IPS DF 19.7 (cell line): ENCODE results near the gene PTPN23.
A peak's percentile ranks its signal among the peaks of the same experiment; 100 is the strongest.

Experiments
- DNase-seq: peaks from one replicate; pipeline ENCODE4 v3.0.0-alpha.2; 2013; ENCODE audit warnings: low read depth, low spot score

PTPN23 gene

GRCh38 chr3:47419083-47420043, 38.5 kb downstream of the PTPN23 start:
- no peak for DNase-seq

DNA sequence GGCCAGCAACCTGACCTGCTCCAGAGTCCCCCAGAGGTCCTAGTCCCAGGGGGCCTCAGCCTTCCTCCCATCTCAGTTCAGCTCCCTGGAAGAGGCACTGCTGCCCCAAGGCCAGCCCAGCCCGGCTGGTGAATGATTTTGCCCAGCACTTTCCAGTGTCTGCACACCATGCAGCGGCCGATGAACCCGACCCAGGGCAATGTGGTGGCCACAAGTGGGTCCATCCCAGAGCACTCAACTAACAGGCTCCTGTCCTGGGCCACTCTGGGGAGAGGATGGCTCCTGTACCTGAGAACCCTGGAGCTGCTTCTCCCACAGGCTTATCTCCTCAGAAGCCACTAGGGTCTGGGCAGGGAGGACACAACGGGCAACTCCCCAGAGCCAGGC, 39.2 kb downstream of the PTPN23 start:
- no peak for DNase-seq

DNA sequence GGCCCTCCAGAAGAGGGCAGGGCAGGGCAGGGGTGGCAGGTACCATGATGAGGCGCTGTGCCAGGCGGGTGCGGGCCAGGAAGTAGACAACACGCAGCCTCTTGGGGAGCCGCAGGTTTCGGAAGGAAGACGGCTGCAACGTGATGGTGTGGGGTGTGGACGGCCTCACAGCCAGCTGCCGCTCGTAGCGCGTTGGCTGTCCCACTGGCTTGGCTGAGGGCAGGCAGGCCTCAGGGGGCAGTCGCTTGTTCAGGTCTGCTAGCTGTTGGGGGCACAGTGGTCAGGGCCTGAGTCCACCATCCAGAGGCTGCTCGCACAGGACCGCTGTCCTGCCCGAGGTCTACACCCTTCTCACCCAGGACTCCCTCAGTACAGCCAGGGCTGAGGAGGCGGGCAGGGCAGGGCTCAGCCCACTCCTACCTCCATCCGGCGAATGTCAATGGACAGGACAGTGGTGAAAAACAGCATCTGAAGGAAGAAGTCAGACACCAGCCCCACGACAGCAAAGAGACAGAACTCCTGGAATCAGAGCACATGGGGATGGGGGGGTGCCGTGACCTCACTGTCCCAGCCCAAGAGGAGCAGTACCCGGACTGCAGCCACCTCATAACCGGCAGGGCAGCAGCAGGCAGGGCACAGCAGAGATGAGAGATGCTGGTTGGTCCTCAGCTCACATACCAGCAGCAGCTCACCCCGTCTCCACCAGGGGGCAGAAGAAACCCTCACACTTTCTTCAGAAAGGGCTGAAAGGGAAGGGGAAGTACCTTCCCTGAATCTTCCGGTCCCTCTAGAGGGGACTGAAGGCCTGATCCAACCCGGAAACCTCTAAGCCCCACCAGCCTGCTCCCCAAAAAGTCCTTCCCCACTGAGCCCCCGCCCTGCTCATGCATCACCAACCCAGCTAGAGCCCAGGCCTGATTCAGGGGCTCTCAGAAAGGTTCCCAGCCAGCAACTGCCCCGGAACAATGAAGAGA, 40.0 kb downstream of the PTPN23 start:
- peak; percentile 57 for DNase-seq

DNA sequence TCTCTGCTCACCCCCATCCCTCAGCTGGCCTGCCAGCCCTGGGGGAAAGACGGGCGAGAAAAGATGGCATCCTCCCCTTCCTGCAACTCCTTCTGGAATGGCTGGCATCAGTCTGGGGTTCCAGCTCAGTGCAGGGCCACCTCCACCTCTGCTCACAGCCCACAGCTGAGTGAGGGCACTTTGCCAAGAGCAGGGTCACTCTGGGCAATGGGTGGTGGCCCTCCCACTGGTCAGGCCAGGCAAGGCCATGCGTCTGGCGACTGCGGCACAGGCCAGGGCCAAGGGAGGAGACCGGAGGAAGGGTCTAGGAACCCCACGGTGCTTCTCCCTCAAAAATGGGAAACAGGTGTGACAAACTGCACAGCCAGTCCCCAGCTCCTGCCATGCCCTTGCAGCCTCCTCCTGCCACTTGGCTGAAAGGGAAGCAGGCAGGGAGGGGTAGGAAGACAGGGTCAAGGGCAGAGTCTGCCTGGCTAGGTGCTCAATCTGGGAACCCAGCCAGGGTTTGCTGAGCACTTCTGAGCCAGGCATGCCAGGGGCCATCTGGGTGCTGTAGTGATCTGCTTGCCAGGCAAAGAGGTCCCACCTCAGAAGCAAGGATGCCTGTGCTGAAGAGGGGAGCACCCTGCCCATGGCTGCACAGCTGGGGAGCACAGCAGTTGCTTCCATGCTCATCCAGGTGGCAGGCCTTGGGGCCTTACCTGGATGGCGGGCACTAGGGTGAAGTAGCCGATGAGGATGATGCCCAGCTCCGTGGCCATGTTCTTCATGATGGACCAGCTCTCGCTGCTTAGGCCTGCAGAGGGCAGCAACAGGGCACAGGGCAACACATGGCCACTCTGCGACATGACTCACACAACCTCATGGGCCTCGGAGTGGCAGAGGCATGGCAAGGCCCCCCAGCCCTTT, 41.2 kb downstream of the PTPN23 start:
- no peak for DNase-seq

- no peak for DNase-seq
Measured at GRCh38 chr3:47422743-47423142, 41.9 kb downstream of the PTPN23 start.

DNA sequence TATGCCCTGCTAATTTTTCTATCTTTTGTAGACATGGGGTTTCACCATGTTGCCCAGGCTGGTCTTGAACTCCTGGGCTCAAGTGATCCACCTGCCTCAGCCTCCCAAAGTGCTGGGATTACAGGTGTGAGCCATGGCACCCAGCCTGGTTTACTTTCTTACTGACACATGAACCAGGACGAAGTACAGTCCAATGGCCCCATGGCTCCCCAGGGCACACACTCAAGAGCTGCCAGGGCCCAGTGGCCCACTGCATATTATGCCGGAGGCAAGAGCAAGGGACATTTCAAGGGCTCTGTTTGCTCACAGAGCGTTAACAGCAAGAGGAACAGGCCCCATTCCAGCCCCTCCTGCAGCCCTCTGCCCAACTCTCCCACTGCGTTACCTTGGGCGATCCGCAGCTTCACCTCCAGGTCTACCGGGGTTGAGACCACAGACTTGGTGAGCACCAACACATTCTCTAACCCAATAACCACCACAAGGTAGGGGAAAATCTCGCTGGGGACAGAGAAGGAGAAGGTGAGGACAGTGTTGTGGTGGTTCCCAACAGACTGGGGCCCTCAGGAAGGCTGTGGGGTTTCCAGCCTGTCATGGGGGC, 42.8 kb downstream of the PTPN23 start:
- no peak for DNase-seq

DNA sequence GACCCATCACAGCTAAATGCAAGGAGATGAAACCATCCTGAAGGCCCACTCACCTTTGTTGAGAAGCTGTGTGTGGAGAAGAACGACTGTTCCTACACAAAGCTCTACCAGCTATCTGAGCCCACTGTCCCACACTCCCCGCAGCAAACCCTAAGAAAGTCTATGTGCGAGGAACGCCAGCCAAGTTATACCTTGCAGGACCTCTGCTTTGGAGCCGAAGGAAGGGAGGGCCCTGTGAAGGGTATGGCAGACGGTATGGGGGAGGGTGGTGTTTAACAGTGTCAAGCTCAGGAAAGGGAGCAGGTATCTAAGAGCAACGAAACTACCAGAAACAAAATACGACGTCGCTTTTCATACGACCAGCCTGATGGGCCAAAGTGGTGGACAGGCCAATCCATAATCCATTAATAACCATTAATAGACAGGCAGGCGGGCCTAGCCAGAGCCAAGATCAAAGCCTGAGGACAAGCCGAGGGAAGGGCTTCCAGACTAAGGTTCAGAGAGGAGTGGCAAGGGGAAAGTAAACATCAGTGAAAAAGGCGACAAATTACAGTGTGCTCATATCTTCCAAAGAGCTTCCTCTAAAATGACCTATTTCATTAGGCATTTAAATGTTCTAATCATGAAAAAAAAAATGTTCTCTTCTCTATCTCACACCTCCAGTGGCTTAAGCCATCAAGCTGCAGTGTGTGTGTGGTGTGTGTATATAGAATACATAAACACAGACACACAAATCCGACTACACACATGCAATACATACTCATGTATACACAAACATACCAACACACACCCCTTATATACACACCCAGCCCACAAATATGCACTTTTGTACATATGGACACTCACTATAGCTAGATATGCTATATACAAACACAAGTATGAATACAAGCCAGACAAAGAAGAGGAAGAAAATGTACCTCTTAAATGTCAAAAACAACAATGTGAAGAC, 43.9 kb downstream of the PTPN23 start:
- DNase-seq = no peak

DNA sequence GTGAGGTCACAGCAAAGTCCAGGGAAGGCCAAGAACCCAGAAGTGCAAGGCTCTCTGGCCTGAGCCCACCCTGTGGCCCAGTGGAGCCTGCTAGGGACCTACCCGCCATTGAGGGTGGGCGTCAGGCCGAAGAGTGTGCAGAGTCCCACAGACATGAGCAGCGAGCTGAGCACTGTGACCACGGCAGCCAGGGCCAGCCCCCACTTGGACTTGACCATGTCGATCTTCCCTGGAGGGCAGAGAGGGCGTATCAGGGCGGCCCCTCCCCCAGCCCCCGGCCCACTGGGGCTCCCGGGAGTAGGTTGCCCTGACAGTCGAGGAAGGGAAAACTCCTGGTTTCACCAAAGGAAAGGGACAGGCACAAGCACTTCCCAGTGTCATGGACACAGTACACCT, 44.6 kb downstream of the PTPN23 start:
- DNase-seq = no peak

DNA sequence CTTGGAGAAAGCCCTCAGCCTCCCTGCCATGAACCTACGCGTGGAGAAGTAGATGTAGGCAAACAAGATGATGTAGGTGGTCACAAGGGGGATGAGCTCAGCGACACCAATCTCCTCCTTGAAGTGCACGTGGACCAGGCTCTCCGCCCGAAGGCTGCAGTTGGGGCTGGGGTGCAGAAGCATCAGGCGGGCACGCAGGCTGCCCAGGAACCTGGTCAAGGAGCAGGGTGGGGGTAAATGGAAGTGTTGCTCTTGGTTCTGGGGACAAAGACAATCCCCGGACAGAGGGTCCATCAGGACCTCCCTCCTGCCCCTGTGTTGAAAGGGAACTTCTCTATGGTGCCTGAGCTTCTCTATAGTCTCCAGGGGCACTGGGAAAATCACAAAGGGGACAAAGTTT, 45.1 kb downstream of the PTPN23 start:
- no peak for DNase-seq

DNA sequence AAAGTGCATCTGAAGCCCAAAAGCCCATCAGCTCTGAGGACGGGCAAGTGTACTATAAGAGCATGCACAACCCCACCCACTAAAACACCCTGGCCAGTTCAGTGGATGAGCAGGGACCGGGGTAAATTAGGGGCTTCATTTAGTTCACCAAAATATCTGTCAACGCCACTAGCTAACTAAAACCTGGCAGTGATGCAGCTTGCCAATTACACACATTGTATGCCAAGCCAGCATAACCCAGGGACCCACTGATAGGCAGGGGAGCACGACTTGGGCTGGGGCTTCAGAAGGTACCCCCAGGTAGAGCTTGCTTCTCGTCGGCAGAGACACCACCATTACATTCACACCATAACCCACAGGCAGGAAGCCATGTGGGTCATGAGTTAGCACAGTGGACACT, 47.0 kb downstream of the PTPN23 start:
- DNase-seq = no peak

DNA sequence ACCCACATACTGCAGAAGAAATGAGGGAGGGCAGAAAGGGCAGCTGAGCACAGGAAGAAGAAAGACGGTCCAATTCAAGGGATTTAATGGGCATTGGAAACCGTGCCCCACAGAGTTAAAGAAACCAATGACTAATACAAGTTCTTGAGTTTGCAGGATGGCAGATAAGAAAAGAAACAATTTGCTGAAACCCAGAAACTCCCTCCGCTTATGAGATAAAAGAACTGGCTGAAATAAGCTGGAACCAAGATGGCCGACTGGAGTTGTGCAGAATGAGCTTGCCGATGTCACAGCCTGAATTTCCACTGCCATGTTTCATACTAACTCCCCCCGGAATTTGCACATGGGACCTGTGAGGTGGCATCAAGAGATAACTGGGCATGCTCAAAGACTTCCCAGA, 47.8 kb downstream of the PTPN23 start:
- DNase-seq = no peak

DNA sequence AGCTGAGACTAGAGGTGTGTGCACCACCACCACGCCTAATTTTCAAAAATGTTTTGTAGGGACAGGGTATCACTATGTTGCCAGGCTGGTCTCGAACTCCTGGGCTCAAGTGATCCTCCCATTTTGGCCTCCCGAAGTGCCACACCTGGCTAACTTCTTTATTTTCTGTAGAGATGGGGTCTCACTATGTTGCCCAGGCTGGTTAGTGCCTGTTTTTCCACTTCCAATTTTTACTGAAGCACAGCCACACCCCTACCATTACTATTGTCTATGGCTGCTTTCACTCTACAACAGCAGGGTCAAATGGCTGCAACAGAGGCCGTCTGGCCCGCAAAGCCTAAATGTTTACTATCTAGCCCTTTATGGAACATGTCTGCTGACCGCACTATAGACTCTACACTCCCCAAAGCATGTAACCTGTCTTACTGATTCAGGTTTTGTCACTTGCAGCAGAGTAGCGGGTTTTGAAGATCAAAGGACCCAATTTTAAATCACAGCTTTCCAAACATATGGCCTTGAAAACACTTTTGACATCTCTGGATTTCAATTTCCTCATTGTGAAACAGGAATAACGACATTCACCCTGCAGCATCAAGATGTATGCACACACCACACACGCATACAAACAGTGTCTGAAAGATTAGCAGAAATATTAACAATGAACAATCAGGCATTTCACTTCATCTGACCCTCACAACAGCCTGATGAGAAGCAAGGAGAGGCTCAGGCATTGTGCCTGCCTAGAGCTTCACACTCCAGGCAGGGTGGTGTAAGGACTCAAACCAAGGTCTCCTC, 48.9 kb downstream of the PTPN23 start:
- DNase-seq = no peak

DNA sequence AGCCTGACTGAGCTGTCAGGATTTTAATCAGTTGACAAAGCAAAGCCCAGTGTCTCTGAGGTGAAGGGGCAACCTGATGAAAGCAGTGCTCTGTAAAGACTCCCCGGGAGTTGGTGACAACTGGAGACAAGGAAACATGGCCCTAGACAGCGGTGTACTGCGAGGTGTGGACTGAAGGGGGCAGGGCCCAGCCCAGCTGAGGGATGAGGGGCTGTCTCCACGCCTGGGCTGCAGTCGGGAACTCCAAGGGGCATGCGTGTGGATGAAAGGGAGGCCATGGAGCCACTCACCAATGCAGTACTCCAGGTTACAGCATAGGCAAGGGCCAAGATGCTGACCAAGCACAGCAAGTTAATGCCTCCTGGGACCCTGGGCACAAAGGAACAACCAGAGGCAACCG, 49.8 kb downstream of the PTPN23 start:
- no peak for DNase-seq

DNA sequence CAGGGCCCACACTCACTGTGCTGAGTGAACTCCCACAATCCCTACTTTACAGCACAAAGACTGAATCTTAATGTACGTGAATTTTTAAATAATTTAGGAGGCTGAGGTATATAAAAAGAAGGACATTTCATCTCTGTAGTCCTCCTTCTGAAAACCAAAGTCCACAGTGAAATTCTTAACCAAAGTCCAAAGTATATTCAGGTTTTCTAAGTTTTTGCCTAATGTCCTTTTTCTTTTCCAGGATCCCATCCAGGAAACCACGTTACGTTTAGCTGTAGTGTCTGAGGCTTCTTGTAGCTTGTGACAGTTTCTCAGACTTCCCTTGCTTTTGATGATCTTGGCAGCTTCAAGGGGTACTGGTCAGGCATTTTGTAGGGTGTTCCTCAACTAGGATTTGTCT, 50.4 kb downstream of the PTPN23 start:
- DNase-seq = no peak

DNA sequence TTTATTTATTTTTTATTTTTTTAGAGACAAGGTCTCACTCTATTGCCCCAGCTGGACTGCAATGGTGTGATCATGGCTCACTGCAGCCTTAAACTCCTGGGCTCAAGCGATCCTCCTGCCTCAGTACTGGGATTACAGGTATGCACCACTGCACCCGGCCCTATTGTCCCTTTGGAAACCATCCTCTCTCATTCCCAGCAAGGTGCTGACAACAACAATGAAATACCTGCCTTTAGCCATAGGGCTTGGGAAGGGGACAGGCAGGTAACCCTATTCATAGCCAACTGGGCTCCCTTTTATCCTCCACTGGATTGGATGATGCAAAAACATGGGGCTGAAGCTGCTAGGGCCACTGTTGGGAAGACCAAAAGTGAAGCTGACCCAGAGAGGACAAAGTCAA, 51.9 kb downstream of the PTPN23 start:
- DNase-seq = no peak

DNA sequence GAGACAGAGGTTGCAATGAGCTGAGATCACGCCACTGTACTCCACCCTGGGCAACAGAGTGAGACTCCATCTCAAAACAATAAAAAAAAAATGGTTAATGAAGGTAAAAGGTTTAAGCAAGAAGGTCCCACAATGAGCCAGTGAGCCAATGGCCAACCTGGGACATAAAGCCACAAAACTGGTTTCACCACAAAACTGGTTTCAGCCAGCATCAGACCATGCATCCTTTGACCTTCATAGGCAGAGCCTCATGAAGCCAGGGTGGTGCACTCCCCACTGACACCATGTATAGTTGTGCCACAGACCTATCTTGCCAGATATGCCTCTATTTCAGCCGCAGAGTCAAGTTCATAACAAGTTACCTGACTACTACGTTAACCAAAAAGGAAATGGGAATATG, 53.0 kb downstream of the PTPN23 start:
- DNase-seq = no peak

- DNase-seq = no peak
Measured at GRCh38 chr3:47434849-47435248, 54.0 kb downstream of the PTPN23 start.

GRCh38 chr3:47436180-47436579, 55.4 kb downstream of the PTPN23 start:
- DNase-seq = no peak

DNA sequence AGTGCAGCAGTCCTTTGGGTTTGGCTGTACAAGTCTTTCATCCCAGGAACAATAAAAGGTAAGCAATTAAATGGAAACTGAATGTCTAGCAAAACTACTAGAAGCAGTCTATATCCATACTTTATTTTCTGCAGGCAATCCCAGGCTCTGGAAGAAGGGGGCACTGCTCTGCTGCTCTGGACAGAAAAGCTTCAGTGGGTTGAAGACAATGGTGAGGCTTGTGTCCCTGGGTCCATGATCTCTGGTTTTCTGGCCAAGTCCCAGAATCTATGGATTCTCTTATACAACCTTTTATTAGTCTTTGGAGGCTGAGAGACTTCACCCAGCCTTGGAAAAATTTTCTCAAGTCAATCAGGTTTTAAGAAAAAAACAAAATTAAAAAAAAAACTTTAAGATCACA, 59.3 kb downstream of the PTPN23 start:
- no peak for DNase-seq
